Osteoblast (primary cell): ENCODE measurements around the gene FLVCR2. TPM values are rescaled to one million over a fixed set of nuclear protein-coding genes. Genes with fewer than 3 reads are reported as not detected.

Experiments
- DNase-seq: peaks from one replicate; pipeline ENCODE4 v3.0.0; 2011; ENCODE audit warnings: low spot score, mixed read lengths; ENCODE audit not compliant: insufficient read length; ENCODE audit errors: missing footprints
- H2AFZ ChIP-seq: 2 replicates; pipeline ENCODE4 v1.6.0; 2011; ENCODE audit warnings: mild to moderate bottlenecking, low read length
- H3K27ac ChIP-seq: 2 replicates; pipeline ENCODE4 v1.5.1; 2011; ENCODE audit warnings: mild to moderate bottlenecking, low read depth, low read length, moderate library complexity
- H3K27me3 ChIP-seq: 2 replicates; pipeline ENCODE4 v1.6.0; 2012; ENCODE audit warnings: mild to moderate bottlenecking, control low read depth, inconsistent platforms, low read length, moderate library complexity; ENCODE audit not compliant: insufficient read depth
- H3K36me3 ChIP-seq: 2 replicates; pipeline ENCODE4 v1.5.1; 2011; ENCODE audit warnings: mild to moderate bottlenecking, low read length, control low read depth, moderate library complexity; ENCODE audit not compliant: insufficient read depth
- H3K4me1 ChIP-seq: 2 replicates; pipeline ENCODE4 v1.5.1; 2011; ENCODE audit warnings: mild to moderate bottlenecking, low read length, control low read depth, moderate library complexity; ENCODE audit not compliant: insufficient read depth
- H3K4me2 ChIP-seq: 2 replicates; pipeline ENCODE4 v1.6.0; 2011; ENCODE audit warnings: mild to moderate bottlenecking, low read length; ENCODE audit not compliant: insufficient read depth
- H3K4me3 ChIP-seq: fragments of 200-600 bp; sonication (generic); 3 replicates; pipeline ENCODE4 v1.5.1; 2012; ENCODE audit warnings: mild to moderate bottlenecking, low read length, inconsistent platforms; ENCODE audit not compliant: insufficient read depth
- H3K79me2 ChIP-seq: 2 replicates; pipeline ENCODE4 v1.6.0; 2012; ENCODE audit warnings: mild to moderate bottlenecking, low read length, control low read depth, inconsistent platforms; ENCODE audit not compliant: insufficient read depth
- H3K9me3 ChIP-seq: 2 replicates; pipeline ENCODE4 v1.5.1; 2011; ENCODE audit warnings: low read depth, low read length, control low read depth
- H4K20me1 ChIP-seq: 2 replicates; pipeline ENCODE4 v1.6.0; 2012; ENCODE audit warnings: mild to moderate bottlenecking, low read length, control low read depth; ENCODE audit not compliant: insufficient read depth
- CTCF ChIP-seq: IDR thresholded peaks from 2 replicates; pipeline ENCODE4 v1.5.1; 2011; ENCODE audit warnings: mild to moderate bottlenecking, low read depth, low read length, moderate library complexity; ENCODE audit errors: extremely low read depth
- total RNA-seq: library from RNA; depleted of rRNA; stranded (reverse); fragments of >200 nt; gene quantifications from 2 replicates; pipeline ENCODE4 v1.2.3, GENCODE V29; 2012

The FLVCR2 gene
- total RNA-seq, 1 donor: 1.8 TPM

GRCh38 chr14:75661499-75661814 is 83.0 kb downstream of the FLVCR2 start:
- no peak for TF ChIP-seq CTCF
- Histone ChIP-seq H4K20me1 (no peaks in the 10 kb centered on the region), H3K9me3 (no peaks in the 10 kb centered on the region), H3K4me3 (peak overlapping the region; percentile 95), H3K4me2 (peak overlapping the region; percentile 96), H3K4me1 (peaks cover 11% of the 10 kb centered on the region), H3K79me2 (peaks cover 27% of the 10 kb centered on the region), H3K36me3 (peaks cover 9% of the 10 kb centered on the region), H2AFZ (peak overlapping the region; percentile 95), H3K27ac (peak overlapping the region; percentile 80), H3K27me3 (no peaks in the 10 kb centered on the region)
- no peak for DNase-seq

- no peak overlapping the region for H3K27ac ChIP-seq
- no peak for TF ChIP-seq CTCF
- no peaks in the 10 kb centered on the region for H3K9me3 ChIP-seq
- H3K36me3 ChIP-seq: no peaks in the 10 kb centered on the region
- H3K4me1 ChIP-seq: peaks cover 11% of the 10 kb centered on the region
- peaks cover 27% of the 10 kb centered on the region for H3K79me2 ChIP-seq
- H3K4me3 ChIP-seq: no peak overlapping the region
- H3K4me2 ChIP-seq: no peak overlapping the region
- no peaks in the 10 kb centered on the region for H3K27me3 ChIP-seq
- H2AFZ ChIP-seq: no peak overlapping the region
- no peaks in the 10 kb centered on the region for H4K20me1 ChIP-seq
- DNase-seq: peak; percentile 34
These were observed 84.5 kb downstream of the FLVCR2 start for GRCh38 chr14:75662966-75663365.

- no peak for DNase-seq
- no peak overlapping the region for H3K27ac ChIP-seq
- no peaks in the 10 kb centered on the region for H4K20me1 ChIP-seq
These were observed 88.8 kb downstream of the FLVCR2 start for GRCh38 chr14:75667099-75667765.

More at GRCh38 chr14:75667099-75667765, 88.8 kb downstream of the FLVCR2 start:
- no peaks in the 10 kb centered on the region for H3K27me3 ChIP-seq
- peaks cover 12% of the 10 kb centered on the region for H3K79me2 ChIP-seq
- H3K36me3 ChIP-seq: peaks cover 12% of the 10 kb centered on the region
- no peak overlapping the region for H3K4me2 ChIP-seq
- no peaks in the 10 kb centered on the region for H3K4me1 ChIP-seq
- TF ChIP-seq CTCF: no peak
- H3K4me3 ChIP-seq: no peak overlapping the region
- no peaks in the 10 kb centered on the region for H3K9me3 ChIP-seq
- no peak overlapping the region for H2AFZ ChIP-seq
